Epithelial cell of esophagus (primary cell): ENCODE results near the gene DNAJB6.

Source experiments
- DNase-seq: peaks from one replicate; pipeline ENCODE4 v3.0.0; 2010; ENCODE audit warnings: low read depth
- H3K4me3 ChIP-seq: 2 replicates; pipeline ENCODE4 v1.5.1; 2011; ENCODE audit warnings: mild to moderate bottlenecking, low read length, control low read depth
- TF ChIP-seq, protein P1 (sequence below): IDR thresholded peaks from 2 replicates; pipeline ENCODE4 v1.5.1; 2011; ENCODE audit warnings: low read depth, mild to moderate bottlenecking, low read length, control low read depth, inconsistent platforms; ENCODE audit not compliant: insufficient read depth; ENCODE audit errors: missing control alignments

DNAJB6 gene

DNA sequence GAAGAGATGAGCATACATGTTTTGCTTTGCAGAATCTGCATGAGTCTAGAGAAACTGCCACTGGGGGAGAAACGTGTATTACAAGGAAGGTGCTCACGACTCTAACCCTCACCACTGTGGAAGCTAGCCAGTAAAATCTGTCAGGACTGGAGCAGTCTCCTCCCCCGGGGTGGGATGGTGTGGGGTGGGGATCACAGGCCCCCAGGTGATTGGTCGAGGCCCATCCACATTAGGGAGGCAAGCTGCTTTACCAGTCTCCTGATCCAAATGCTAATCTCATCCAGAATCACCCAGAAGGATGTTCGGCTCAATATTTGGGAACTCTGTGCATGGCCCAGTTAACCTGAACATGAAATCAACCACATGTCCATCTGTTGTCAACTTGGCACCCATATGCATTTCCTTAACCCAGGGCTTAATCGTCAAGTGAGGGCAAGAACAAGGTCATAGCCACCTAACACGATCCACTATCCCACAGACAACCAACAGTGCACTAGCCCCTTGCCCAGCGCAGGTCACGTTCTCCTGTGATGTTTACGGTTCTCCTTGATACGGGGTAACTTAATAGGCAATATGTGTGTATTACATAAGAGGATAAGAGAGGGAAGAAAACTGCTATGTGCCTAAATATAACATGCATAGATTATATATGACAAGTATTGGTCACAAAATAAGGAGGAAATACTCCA is 40.8 kb downstream of the DNAJB6 start:
- no peak overlapping the region for H3K4me3 ChIP-seq
- DNase-seq: no peak
- TF ChIP-seq, protein P1, sequence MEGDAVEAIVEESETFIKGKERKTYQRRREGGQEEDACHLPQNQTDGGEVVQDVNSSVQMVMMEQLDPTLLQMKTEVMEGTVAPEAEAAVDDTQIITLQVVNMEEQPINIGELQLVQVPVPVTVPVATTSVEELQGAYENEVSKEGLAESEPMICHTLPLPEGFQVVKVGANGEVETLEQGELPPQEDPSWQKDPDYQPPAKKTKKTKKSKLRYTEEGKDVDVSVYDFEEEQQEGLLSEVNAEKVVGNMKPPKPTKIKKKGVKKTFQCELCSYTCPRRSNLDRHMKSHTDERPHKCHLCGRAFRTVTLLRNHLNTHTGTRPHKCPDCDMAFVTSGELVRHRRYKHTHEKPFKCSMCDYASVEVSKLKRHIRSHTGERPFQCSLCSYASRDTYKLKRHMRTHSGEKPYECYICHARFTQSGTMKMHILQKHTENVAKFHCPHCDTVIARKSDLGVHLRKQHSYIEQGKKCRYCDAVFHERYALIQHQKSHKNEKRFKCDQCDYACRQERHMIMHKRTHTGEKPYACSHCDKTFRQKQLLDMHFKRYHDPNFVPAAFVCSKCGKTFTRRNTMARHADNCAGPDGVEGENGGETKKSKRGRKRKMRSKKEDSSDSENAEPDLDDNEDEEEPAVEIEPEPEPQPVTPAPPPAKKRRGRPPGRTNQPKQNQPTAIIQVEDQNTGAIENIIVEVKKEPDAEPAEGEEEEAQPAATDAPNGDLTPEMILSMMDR: no peak

DNA sequence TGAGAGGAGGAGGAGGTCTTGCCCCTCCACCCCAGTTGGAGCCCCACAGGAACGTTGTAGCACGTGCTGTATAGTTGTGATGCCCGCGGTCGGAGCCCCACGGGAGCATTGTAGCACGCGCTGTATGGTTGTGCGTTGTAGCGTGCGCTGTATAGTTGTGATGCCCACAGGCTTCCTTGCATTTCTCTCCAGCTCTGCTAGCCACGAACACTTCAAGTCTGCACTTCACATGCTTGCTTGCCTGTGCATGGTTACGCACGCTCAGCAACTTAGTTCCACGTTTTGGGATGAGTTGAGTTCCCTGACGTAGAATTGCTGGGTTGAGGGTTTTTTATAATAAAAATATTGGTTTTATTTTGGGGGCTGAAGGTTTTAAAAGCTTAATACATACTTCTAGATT is 41.6 kb downstream of the DNAJB6 start:
- DNase-seq: no peak
- TF ChIP-seq, protein P1: no peak
- no peak overlapping the region for H3K4me3 ChIP-seq

DNA sequence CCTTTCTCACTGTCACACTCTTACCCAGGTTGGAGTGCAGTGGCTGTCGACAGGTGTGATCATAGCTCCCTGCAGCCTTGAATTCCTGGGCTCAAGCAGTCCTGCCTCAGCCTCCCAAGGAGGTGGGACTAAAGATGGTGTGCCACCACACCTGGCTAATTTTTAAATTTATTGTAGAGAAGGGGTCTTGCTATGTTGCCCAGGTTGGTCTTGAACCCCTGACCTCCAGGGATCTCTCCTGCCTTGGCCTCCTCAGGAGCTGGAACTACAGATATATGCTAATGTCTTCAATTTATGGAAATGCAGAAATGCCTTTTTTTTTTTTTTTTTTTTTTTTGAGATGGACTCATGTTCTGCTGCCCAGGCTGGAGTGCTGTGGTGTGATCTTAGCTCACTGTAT is 42.7 kb downstream of the DNAJB6 start:
- H3K4me3 ChIP-seq: no peak overlapping the region
- TF ChIP-seq, protein P1: no peak
- no peak for DNase-seq

DNA sequence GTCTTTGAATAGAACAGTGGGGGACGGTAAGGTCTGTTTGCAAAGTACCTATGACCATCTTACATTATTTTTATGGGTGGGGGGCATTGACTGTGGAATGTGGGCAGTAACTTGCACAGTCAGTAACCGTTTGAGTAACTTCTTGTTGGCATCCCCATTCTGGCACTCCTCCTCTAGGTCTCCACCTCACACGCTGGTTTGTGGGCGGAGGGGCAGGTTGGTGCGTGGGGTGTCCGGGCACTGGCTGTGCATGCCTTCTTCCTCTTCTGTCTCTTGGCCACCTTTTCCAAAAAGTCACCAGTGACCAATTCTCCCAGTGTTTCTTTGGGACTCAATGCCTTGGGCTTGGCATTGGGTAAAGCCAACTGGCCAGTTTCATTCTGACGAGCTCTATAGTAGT is 43.6 kb downstream of the DNAJB6 start:
- no peak for DNase-seq
- H3K4me3 ChIP-seq: no peak overlapping the region
- TF ChIP-seq, protein P1: no peak

DNA sequence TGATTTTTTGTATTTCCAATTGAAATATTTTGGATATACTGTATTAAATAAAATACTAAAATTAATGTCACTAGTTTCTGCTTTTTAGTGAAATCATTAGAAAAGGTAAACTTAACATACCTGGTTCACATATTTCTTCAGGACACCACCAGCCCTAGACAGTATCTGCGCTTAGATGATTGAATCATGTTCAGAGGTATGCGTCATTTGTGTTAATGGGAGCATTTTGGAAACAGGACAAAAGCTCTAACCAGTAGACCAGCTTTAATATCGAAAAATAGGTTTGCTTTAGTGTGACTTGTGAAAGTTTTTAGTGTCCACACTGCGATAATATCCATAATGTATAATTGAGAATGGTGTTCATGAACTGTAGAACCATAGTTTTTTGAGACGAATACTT is 47.1 kb downstream of the DNAJB6 start:
- no peak overlapping the region for H3K4me3 ChIP-seq
- TF ChIP-seq, protein P1: no peak
- DNase-seq: no peak

DNA sequence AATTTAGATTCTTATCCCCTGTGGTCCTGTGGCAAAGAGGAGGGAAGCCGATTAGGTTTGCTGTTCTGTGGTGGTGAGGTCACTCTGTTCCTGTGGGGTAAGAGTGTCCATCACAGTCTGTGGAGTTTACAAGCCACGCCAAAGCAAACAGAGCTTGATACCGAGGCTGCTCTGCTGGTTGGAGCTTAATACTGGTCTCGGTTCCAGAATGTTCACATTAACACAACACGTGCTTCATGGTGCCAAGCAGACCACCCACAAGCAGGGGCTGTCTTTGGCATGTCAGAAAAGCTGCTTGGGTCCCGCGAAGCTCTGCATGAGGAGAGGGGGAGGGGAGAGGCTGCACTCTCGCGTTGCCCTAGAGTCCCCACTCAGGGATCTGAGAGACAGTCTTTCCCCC is 47.5 kb downstream of the DNAJB6 start:
- TF ChIP-seq, protein P1: no peak

DNA sequence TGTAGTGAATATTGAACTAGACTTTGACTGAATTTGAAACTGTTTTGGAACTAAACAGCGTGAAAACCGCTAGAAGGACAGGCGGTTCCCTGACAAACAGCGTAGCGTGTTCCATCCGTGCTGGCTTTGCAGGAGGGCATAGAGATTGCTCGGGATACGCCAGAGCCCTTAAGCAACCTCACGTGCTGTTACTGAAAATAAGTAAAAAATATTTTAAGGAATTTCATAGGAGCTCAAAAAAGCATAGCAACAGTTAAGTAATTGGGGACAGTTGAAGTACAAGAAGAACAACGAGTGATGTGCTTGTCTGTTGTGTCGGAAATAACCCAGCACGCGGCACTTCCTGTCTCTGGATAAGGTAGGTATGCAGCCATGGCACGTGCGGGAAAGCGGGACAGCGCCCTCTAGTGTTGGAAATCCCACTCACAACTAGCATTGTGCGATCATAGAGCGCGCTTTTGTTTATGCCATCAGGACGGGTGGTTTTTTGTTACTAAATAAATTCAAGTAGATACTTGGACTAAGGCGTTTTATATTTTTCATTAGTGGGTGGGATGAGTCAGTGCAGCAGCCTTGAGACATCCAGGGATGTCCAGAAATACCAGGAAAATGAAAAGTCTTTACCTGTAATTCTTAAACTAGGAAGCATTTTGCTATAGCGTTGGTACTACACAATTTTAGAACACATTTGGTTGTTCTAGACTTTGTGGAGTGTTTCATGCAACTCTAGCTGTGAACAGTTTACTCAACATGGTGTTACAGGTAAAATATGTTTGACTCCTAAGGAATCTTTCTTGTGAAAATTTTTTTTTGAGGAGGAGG is 50.4 kb downstream of the DNAJB6 start:
- H3K4me3 ChIP-seq: no peak overlapping the region
- TF ChIP-seq, protein P1: peak; percentile 90

More for the DNA sequence above, 47.5 kb downstream of the DNAJB6 start:
- H3K4me3 ChIP-seq: no peak overlapping the region
- DNase-seq: peak; percentile 30

More for the DNA sequence above, 50.4 kb downstream of the DNAJB6 start:
- DNase-seq: peak; percentile 89
